Measurements from ENCODE around the gene IGFBP5. TPM values are rescaled to one million over a fixed set of nuclear protein-coding genes. Genes with fewer than 3 reads are reported as not detected.

The IGFBP5 gene
- total RNA-seq, 1 experiment from 2014 or later = 3.9 TPM

- ATAC-seq = no peak
- Histone ChIP-seq H3K4me1 (ENCODE audit: control insufficient read depth in 1 of 2, insufficient read depth in 2 of 2, low read length in 2 of 2) (no peaks in the 10 kb centered on the region), H3K9me3 (ENCODE audit: control insufficient read depth in 1 of 2, insufficient read depth in 1 of 2, low read depth in 1 of 2, low read length in 2 of 2) (no peaks in the 10 kb centered on the region), H2AFZ (ENCODE audit: low read depth, low read length, poor library complexity, severe bottlenecking) (no peak overlapping the region), H3K9ac (ENCODE audit: low read length) (no peak overlapping the region), H3K4me2 (ENCODE audit: low read length) (no peak overlapping the region), H4K20me1 (ENCODE audit: insufficient read depth) (no peaks in the 10 kb centered on the region), H3K4me3 (replicated peaks in 1 of 2; ENCODE audit: low read depth in 1 of 2, low read length in 2 of 2) (no peak overlapping the region), H3K27ac (ENCODE audit: low read depth, low read length) (no peak overlapping the region), H3K9me2 (ENCODE audit: insufficient read depth) (no peaks in the 10 kb centered on the region), H3K36me3 (ENCODE audit: control insufficient read depth in 1 of 2, insufficient read depth in 2 of 2, low read length in 2 of 2) (no peaks in the 10 kb centered on the region), H3K27me3 (ENCODE audit: insufficient read depth, low read length) (no peaks in the 10 kb centered on the region), H3K79me2 (ENCODE audit: insufficient read depth, low read length) (no peaks in the 10 kb centered on the region)
- RAD21 ChIA-PET (ENCODE audit: low non-redundant PET in 1 of 2, low total read pairs in 2 of 2, uncharacterized antibody in 2 of 2, unreplicated experiment in 2 of 2) = no interaction called here
- POLR2A ChIA-PET = no interaction called here
- intact Hi-C loops (cut with micrococcal nuclease) = no loop called here
- BruUV-seq (replicated peaks) = no TSS peak
- CTCF ChIA-PET = no interaction called here
- no peak for TF ChIP-seq EGR1 (IDR thresholded peaks at IDR 0.05; ENCODE audit: low read depth)
- TF ChIP-seq, protein P1, sequence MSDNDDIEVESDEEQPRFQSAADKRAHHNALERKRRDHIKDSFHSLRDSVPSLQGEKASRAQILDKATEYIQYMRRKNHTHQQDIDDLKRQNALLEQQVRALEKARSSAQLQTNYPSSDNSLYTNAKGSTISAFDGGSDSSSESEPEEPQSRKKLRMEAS (IDR thresholded peaks at IDR 0.05) = no peak
- no peak for TF ChIP-seq POLR2AphosphoS5 (IDR thresholded peaks at IDR 0.05; ENCODE audit: low read depth, low read length)
- no peak for TF ChIP-seq EZH2 (IDR thresholded peaks at IDR 0.05)
- no peak for TF ChIP-seq SRF (IDR thresholded peaks at IDR 0.05; ENCODE audit: low read depth)
- no peak for TF ChIP-seq YY1 (IDR thresholded peaks at IDR 0.05; ENCODE audit: extremely low read depth, insufficient replicate concordance, low read depth, low read length)
- TF ChIP-seq ELF1 (IDR thresholded peaks at IDR 0.05; ENCODE audit: borderline replicate concordance, low read depth) = no peak
- TF ChIP-seq CEBPB (IDR thresholded peaks at IDR 0.05; ENCODE audit: low read depth) = no peak
- TF ChIP-seq SIN3A (IDR thresholded peaks at IDR 0.05; ENCODE audit: low read depth) = no peak
- no peak for TF ChIP-seq EZH2phosphoT487 (IDR thresholded peaks at IDR 0.05; ENCODE audit: borderline replicate concordance)
- TF ChIP-seq SP1 (IDR thresholded peaks at IDR 0.05; ENCODE audit: low read depth) = no peak
- DNase-seq (ENCODE audit: low read depth, low spot score) = no peak
Measured at GRCh38 chr2:216673609-216674008, 21.7 kb downstream of the IGFBP5 start.

- CTCF ChIA-PET = no interaction called here
- POLR2A ChIA-PET = no interaction called here
Measured at GRCh38 chr2:216673021-216673420, 22.3 kb downstream of the IGFBP5 start.

More at GRCh38 chr2:216673021-216673420, 22.3 kb downstream of the IGFBP5 start:
- Histone ChIP-seq H3K36me3 (ENCODE audit: control insufficient read depth in 1 of 2, insufficient read depth in 2 of 2, low read length in 2 of 2) (no peaks in the 10 kb centered on the region), H3K27me3 (ENCODE audit: insufficient read depth, low read length) (no peaks in the 10 kb centered on the region), H3K9me2 (ENCODE audit: insufficient read depth) (no peaks in the 10 kb centered on the region), H3K9me3 (ENCODE audit: control insufficient read depth in 1 of 2, insufficient read depth in 1 of 2, low read depth in 1 of 2, low read length in 2 of 2) (no peaks in the 10 kb centered on the region), H2AFZ (ENCODE audit: low read depth, low read length, poor library complexity, severe bottlenecking) (no peak overlapping the region), H3K4me1 (ENCODE audit: control insufficient read depth in 1 of 2, insufficient read depth in 2 of 2, low read length in 2 of 2) (no peaks in the 10 kb centered on the region), H4K20me1 (ENCODE audit: insufficient read depth) (no peaks in the 10 kb centered on the region), H3K27ac (ENCODE audit: low read depth, low read length) (no peak overlapping the region), H3K4me2 (ENCODE audit: low read length) (no peak overlapping the region), H3K9ac (ENCODE audit: low read length) (no peak overlapping the region), H3K4me3 (replicated peaks in 1 of 2; ENCODE audit: low read depth in 1 of 2, low read length in 2 of 2) (no peak overlapping the region), H3K79me2 (ENCODE audit: insufficient read depth, low read length) (no peaks in the 10 kb centered on the region)
- intact Hi-C loops (cut with micrococcal nuclease) = no loop called here
- no TSS peak for BruUV-seq (replicated peaks)
- ATAC-seq (no peak), DNase-seq (ENCODE audit: low read depth, low spot score) (no peak)
- no peak for TF ChIP-seq POLR2AphosphoS5 (IDR thresholded peaks at IDR 0.05; ENCODE audit: low read depth, low read length)
- no peak for TF ChIP-seq EZH2 (IDR thresholded peaks at IDR 0.05)
- no peak for TF ChIP-seq CBX3 (IDR thresholded peaks at IDR 0.05; ENCODE audit: low read depth)
- TF ChIP-seq POLR2A (IDR thresholded peaks at IDR 0.05; ENCODE audit: borderline replicate concordance, extremely low read depth, insufficient read depth, insufficient read length) = no peak
- TF ChIP-seq ELF1 (IDR thresholded peaks at IDR 0.05; ENCODE audit: borderline replicate concordance, low read depth) = no peak
- TF ChIP-seq JUND (IDR thresholded peaks at IDR 0.05) = no peak
- no peak for TF ChIP-seq YY1 (IDR thresholded peaks at IDR 0.05; ENCODE audit: extremely low read depth, insufficient replicate concordance, low read depth, low read length)
- TF ChIP-seq TCF7L2 (IDR thresholded peaks at IDR 0.05; ENCODE audit: borderline replicate concordance, extremely low read depth, insufficient read depth, insufficient read length) = no peak
- no peak for TF ChIP-seq ZFX (IDR thresholded peaks at IDR 0.05)
- TF ChIP-seq, protein P2, sequence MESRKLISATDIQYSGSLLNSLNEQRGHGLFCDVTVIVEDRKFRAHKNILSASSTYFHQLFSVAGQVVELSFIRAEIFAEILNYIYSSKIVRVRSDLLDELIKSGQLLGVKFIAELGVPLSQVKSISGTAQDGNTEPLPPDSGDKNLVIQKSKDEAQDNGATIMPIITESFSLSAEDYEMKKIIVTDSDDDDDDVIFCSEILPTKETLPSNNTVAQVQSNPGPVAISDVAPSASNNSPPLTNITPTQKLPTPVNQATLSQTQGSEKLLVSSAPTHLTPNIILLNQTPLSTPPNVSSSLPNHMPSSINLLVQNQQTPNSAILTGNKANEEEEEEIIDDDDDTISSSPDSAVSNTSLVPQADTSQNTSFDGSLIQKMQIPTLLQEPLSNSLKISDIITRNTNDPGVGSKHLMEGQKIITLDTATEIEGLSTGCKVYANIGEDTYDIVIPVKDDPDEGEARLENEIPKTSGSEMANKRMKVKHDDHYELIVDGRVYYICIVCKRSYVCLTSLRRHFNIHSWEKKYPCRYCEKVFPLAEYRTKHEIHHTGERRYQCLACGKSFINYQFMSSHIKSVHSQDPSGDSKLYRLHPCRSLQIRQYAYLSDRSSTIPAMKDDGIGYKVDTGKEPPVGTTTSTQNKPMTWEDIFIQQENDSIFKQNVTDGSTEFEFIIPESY (IDR thresholded peaks at IDR 0.05; ENCODE audit: extremely low read depth, insufficient replicate concordance, low read length) = no peak
- RAD21 ChIA-PET (ENCODE audit: low non-redundant PET in 1 of 2, low total read pairs in 2 of 2, uncharacterized antibody in 2 of 2, unreplicated experiment in 2 of 2) = no interaction called here
